CD14-positive monocyte (primary cell): ENCODE data around the gene SASH1. TPM values are rescaled to one million over a fixed set of nuclear protein-coding genes. Genes with fewer than 3 reads are reported as not detected.

Source experiments
- DNase-seq, 3 donors: peaks; one replicate each; pipeline ENCODE4 v3.0.0-alpha.2; 2011 to 2022
- H2AFZ ChIP-seq: 2 replicates; pipeline ENCODE4 v1.6.0; 2012; ENCODE audit warnings: mild to moderate bottlenecking, low read depth, low read length, inconsistent platforms; ENCODE audit not compliant: insufficient read depth, poor library complexity, severe bottlenecking
- H3K27ac ChIP-seq, 2 donors: 1 replicate in 1 of 2; 2 replicates in 1 of 2; pipeline ENCODE4 v1.5.1; 2012 to 2013; ENCODE audit warnings: low read length in 2 of 2, control low read depth in 1 of 2, inconsistent platforms in 1 of 2, low read depth in 1 of 2, mild to moderate bottlenecking in 1 of 2
- H3K27me3 ChIP-seq, 2 donors: one replicate each; pipeline versions ENCODE4 v1.6.0 to v1.6.1; 2011 to 2013; ENCODE audit warnings: low read length in 2 of 2; ENCODE audit not compliant: control insufficient read depth in 2 of 2, insufficient read depth in 2 of 2
- H3K36me3 ChIP-seq, 2 donors: replicated peaks in 1 of 2; 1 replicate in 1 of 2; 2 replicates in 1 of 2; pipeline versions ENCODE4 v1.5.1 to v1.6.1; 2012 to 2013; ENCODE audit warnings: low read length in 2 of 2, control low read depth in 1 of 2, inconsistent platforms in 1 of 2, mild to moderate bottlenecking in 1 of 2; ENCODE audit not compliant: insufficient read depth in 2 of 2, control insufficient read depth in 1 of 2
- H3K4me1 ChIP-seq, 2 donors: 1 replicate in 1 of 2; 2 replicates in 1 of 2; pipeline versions ENCODE4 v1.5.1 to v1.6.1; 2012 to 2013; ENCODE audit warnings: low read length in 2 of 2, control low read depth in 1 of 2, inconsistent platforms in 1 of 2, mild to moderate bottlenecking in 1 of 2, moderate library complexity in 1 of 2; ENCODE audit not compliant: insufficient read depth in 2 of 2, control insufficient read depth in 1 of 2
- H3K4me2 ChIP-seq: replicated peaks from 2 replicates; pipeline ENCODE3; 2012; ENCODE audit warnings: low read length, moderate library complexity, mild to moderate bottlenecking; ENCODE audit not compliant: poor library complexity, severe bottlenecking; ENCODE audit errors: extremely low read depth
- H3K4me3 ChIP-seq, 3 experiments: fragments of 200-600 bp in 1 of 3; sonication (generic) in 1 of 3; replicated peaks in 1 of 3; 1 replicate in 2 of 3; 2 replicates in 1 of 3; pipeline ENCODE4 v1.5.1; 2011 to 2013; ENCODE audit warnings: low read length in 3 of 3, mild to moderate bottlenecking in 3 of 3, control low read depth in 2 of 3, low read depth in 2 of 3, inconsistent platforms in 1 of 3, moderate library complexity in 1 of 3
- H3K79me2 ChIP-seq: 2 replicates; pipeline ENCODE4 v1.6.0; 2012; ENCODE audit warnings: mild to moderate bottlenecking, control low read depth, inconsistent platforms, low read length, moderate library complexity; ENCODE audit not compliant: insufficient read depth
- H3K9ac ChIP-seq: 2 replicates; pipeline ENCODE4 v1.6.0; 2017; ENCODE audit warnings: low read length, mild to moderate bottlenecking; ENCODE audit not compliant: insufficient read depth, poor library complexity, severe bottlenecking
- H3K9me3 ChIP-seq, 2 donors: replicated peaks in 1 of 2; 1 replicate in 1 of 2; 2 replicates in 1 of 2; pipeline versions ENCODE4 v1.5.1 to v1.6.1; 2012 to 2013; ENCODE audit warnings: low read length in 2 of 2, control low read depth in 1 of 2; ENCODE audit not compliant: control insufficient read depth in 1 of 2, insufficient read depth in 1 of 2
- H4K20me1 ChIP-seq: 2 replicates; pipeline ENCODE4 v1.6.0; 2012; ENCODE audit warnings: mild to moderate bottlenecking, low read length, control low read depth, moderate library complexity; ENCODE audit not compliant: insufficient read depth
- H3K27ac Mint-ChIP-seq, 7 donors: one replicate each; pipeline ENCODE4 v1.8.0; 2020; ENCODE audit warnings: mild to moderate bottlenecking in 7 of 7, mixed read lengths in 7 of 7, moderate library complexity in 6 of 7, inconsistent platforms in 2 of 7
- H3K27me3 Mint-ChIP-seq, 3 donors: one replicate each; pipeline ENCODE4 v1.8.0; 2021 to 2022; ENCODE audit warnings: low read depth in 3 of 3, mild to moderate bottlenecking in 3 of 3, mixed read lengths in 3 of 3, moderate library complexity in 3 of 3, inconsistent platforms in 1 of 3
- H3K36me3 Mint-ChIP-seq, 2 donors: one replicate each; pipeline ENCODE4 v1.8.0; 2020; ENCODE audit warnings: mixed read lengths in 2 of 2, inconsistent platforms in 1 of 2, mild to moderate bottlenecking in 1 of 2
- H3K4me1 Mint-ChIP-seq: one replicate; pipeline ENCODE4 v1.8.0; 2020; ENCODE audit warnings: mild to moderate bottlenecking, mixed read lengths
- H3K4me3 Mint-ChIP-seq, 2 donors: one replicate each; pipeline ENCODE4 v1.8.0; 2020; ENCODE audit warnings: mild to moderate bottlenecking in 2 of 2, mixed read lengths in 2 of 2, moderate library complexity in 1 of 2
- H3K9me3 Mint-ChIP-seq, 7 donors: one replicate each; pipeline ENCODE4 v1.8.0; 2020 to 2022; ENCODE audit warnings: mixed read lengths in 7 of 7, mild to moderate bottlenecking in 6 of 7, moderate library complexity in 6 of 7, inconsistent platforms in 2 of 7
- CTCF ChIP-seq: fragments of 200-600 bp; IDR thresholded peaks from one replicate; pipeline ENCODE4 v1.8.0; 2022; ENCODE audit warnings: antibody characterized with exemption, mild to moderate bottlenecking
- WGBS: methylation state at CpG from one replicate; pipeline ENCODE4 v1.1.5; 2013; ENCODE audit warnings: missing lambda C conversion rate; ENCODE audit not compliant: insufficient coverage; 5-methylcytosine and 5-hydroxymethylcytosine counted together
- intact Hi-C, 2 donors: fragments of 100-400 bp; cut with micrococcal nuclease; formaldehyde crosslinking; loops; one replicate each; pipeline versions ENCODE4 v1.15.0 to v1.15.1; 2023
- polyA plus RNA-seq, 3 donors: library from polyadenylated mRNA; depleted of rRNA in 1 of 3; unstranded in 2 of 3; stranded (reverse) in 1 of 3; fragments of 300-500 nt in 2 of 3; fragments of >200 nt in 1 of 3; fragmentation: Illumina TruSeq in 2 of 3; gene quantifications; 1 replicate in 2 of 3; 2 replicates in 1 of 3; pipeline ENCODE4 v1.2.3, GENCODE V29; 2012 to 2021

Gene SASH1
- polyA plus RNA-seq, 3 donors: 0.90 to 5.1 (median 4.7) TPM

GRCh38 chr6:148526145-148526544 is 183.5 kb downstream of the SASH1 start:
- no peak overlapping the region for H3K27ac ChIP-seq
- Mint-ChIP-seq H3K27me3 (peaks cover 0 to 7% (median 1%) of the 10 kb centered on the region in 3 donors), H3K9me3 (no peaks in the 10 kb centered on the region), H3K4me3 (no peak overlapping the region), H3K27ac (no peak overlapping the region), H3K36me3 (peaks cover 0 to 11% of the 10 kb centered on the region in 2 donors), H3K4me1 (peaks cover 4% of the 10 kb centered on the region)
- H3K4me1 ChIP-seq: no peaks in the 10 kb centered on the region
- H3K27me3 ChIP-seq: no peaks in the 10 kb centered on the region
- no peak overlapping the region for H3K4me3 ChIP-seq
- no peak overlapping the region for H3K4me2 ChIP-seq
- TF ChIP-seq CTCF: no peak
- intact Hi-C loops: no loop called here
- H3K9me3 ChIP-seq: no peaks in the 10 kb centered on the region
- WGBS: 100% methylated on average over 1 of the region's 7 CpGs
- H2AFZ ChIP-seq: no peak overlapping the region
- no peak overlapping the region for H3K9ac ChIP-seq
- H3K36me3 ChIP-seq: no peaks in the 10 kb centered on the region
- no peak for DNase-seq
- no peaks in the 10 kb centered on the region for H4K20me1 ChIP-seq
- no peaks in the 10 kb centered on the region for H3K79me2 ChIP-seq

GRCh38 chr6:148528292-148528691 is 185.7 kb downstream of the SASH1 start:
- no peak overlapping the region for H3K9ac ChIP-seq
- no peak overlapping the region for H2AFZ ChIP-seq
- peaks cover 0 to 5% of the 10 kb centered on the region in 2 donors for H3K36me3 ChIP-seq
- H3K79me2 ChIP-seq: no peaks in the 10 kb centered on the region
- DNase-seq: no peak
- H3K36me3 Mint-ChIP-seq: peaks cover 11 to 16% of the 10 kb centered on the region in 2 donors
- TF ChIP-seq CTCF: no peak
- no peak overlapping the region for H3K4me3 Mint-ChIP-seq
- peak overlapping the region in 1 of 7 donors; percentile 33 for H3K27ac Mint-ChIP-seq
- H3K9me3 Mint-ChIP-seq: no peaks in the 10 kb centered on the region
- H3K4me1 ChIP-seq: no peaks in the 10 kb centered on the region
- no peak overlapping the region for H3K4me3 ChIP-seq
- H3K4me1 Mint-ChIP-seq: peaks cover 4% of the 10 kb centered on the region
- intact Hi-C loops: no loop called here
- H3K27ac ChIP-seq: no peak overlapping the region
- peaks cover 0 to 4% (median 2%) of the 10 kb centered on the region in 3 donors for H3K27me3 Mint-ChIP-seq
- H4K20me1 ChIP-seq: no peaks in the 10 kb centered on the region
- no CpG with 5 or more reads among the region's 5 CpGs for WGBS
- no peak overlapping the region for H3K4me2 ChIP-seq
- H3K9me3 ChIP-seq: no peaks in the 10 kb centered on the region
- H3K27me3 ChIP-seq: no peaks in the 10 kb centered on the region
